Left renal cortex interstitium (tissue), 4 donors: Measurements from ENCODE around the gene LXN. TPM values are rescaled to one million over a fixed set of nuclear protein-coding genes. Genes with fewer than 3 reads are reported as not detected.

Experiments
- polyA plus RNA-seq, 4 donors: library from polyadenylated mRNA; unstranded; fragments of 120-200 nt; gene quantifications; one replicate each; pipeline ENCODE4 v1.2.1, GENCODE V29; 2013; ENCODE audit not compliant: insufficient read length in 4 of 4

LXN gene
- polyA plus RNA-seq, 4 donors: 27.2 to 36.1 (median 31.1) TPM

Other genes with a start within 250 kb of the LXN start
- 10 to 100 TPM; 48.5 to 65.4 (median 54.9) TPM for gene MLF1, start 101.5 kb downstream of the LXN start, polyA plus RNA-seq
- 10 to 100 TPM; 41.0 to 54.3 (median 46.0) TPM for gene GFM1, start 28.1 kb downstream of the LXN start, polyA plus RNA-seq
- gene RARRES1, start 59.8 kb upstream of the LXN start, polyA plus RNA-seq: 10 to 100 TPM in 3 of 4 donors, 1 to 10 TPM in 1; 7.2 to 33.0 (median 12.8) TPM
- gene MFSD1, start 129.4 kb upstream of the LXN start, polyA plus RNA-seq: 10 to 100 TPM; 46.9 to 55.5 (median 50.6) TPM